ENCODE results near the gene GOLGA6C.
"Not testable (repeated sequence)": the region's sequence is repeated elsewhere in the genome, so short reads cannot be mapped to it uniquely, and the experiment has no call there.

Gene GOLGA6C

DNA sequence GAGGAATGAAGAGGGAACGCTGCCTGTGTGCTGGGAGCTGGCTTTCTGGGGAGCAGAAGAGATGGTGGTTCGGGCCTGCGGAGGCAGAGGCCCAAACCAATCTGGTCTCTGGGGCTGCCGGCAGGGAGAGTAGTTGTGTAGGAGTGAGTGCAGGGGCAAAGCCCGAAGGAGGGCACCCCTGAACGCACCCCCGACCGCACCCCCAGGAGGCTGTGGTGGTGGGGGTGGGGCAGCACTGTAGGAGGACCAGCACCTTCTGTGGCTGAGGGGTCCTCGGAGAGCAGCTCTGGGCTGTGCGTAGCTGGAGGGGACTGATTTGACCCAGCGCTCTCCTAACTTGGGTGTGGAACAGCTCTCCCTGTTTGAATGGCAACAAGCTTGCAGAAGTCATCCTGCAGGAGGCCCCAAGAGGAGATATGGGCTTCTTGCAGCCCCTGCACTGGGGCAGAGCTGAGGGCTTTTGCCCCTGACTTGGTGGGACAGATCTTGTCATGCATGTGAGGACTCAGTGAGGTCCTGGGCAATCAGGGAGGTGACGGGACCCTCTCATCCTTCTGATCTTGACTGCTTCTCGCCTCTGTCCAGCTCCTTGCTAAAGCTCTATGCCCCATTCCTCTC, 30.4 kb upstream of the GOLGA6C start:
- no peak for DNase-seq (ENCODE audit: low spot score)

DNA sequence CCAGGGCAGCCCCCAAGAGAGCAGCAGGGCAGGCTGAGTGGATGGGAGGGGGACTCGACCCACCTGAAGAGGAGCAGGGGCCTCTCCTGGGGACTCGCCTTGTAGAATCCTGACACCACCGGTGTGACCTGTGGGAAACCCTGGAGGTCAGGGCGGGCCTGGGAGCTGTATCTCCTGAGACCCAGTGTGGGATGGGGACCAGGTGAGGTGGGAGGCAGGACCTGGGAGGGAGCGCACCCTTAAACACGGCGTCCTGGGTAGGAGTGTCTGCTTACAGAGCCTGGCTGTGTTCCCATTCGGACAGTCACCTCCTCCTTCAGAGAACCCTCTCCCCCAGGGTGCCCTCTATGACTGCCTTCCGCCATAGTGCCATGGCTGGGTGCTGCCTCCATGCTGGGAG, 29.3 kb upstream of the GOLGA6C start:
- DNase-seq (ENCODE audit: low spot score): no peak

DNA sequence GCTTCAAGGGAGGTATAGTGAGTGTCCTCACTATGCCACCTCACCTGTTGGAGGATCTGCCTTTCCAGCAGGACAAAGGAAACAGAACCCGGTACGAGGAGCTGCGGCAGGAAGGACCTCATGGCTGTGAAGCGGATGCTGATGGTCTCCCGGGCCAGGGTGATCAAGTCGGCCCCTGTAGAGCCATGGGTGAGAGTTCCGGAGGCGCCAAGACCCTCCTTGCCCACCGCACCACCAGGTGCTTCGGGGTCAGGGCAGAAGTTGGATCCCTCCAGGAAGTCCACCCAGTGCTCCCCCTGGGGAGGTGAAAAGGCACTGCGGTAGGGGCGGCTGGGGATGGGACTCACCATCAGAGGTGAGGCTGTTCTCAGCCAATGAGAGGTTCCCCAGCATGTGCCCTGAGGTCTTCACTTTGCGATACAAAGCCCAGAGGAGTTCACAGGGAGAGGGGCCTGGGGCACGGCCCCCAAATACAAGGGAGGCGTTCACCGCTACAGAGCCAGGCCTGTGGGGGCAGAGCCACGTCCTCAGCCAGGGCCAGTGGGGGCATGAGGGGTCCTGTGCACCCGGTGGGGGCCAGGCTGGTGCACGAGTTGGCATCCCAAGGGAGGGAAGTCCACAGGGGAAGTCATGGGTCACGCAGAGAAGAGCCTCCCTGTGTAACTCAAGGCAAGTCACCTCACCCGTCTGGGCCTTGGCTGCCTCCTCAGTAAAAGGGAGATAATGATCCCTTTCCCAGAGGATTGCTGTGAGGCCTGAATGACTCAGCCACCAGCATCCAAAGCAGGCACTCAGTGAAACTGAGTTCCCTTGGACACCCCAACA, 28.7 kb upstream of the GOLGA6C start:
- DNase-seq (ENCODE audit: low spot score): peak; percentile 71

DNA sequence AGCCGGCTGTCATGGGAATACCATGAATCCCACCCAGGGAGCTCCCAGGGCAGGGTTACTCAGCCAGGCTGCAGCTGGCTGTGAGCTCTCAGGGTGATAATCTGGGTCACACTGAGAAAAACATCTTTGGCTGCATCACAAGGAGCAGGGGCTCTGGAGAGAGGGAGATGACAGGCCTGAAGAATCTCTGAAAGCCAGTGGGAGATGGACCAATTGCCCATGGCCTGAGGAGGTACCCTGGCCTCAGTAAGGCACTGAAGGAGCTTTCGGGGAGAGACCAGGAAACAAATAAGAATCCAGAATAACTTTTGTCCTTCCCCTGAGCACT, 28.2 kb upstream of the GOLGA6C start:
- no peak for DNase-seq (ENCODE audit: low spot score)

DNA sequence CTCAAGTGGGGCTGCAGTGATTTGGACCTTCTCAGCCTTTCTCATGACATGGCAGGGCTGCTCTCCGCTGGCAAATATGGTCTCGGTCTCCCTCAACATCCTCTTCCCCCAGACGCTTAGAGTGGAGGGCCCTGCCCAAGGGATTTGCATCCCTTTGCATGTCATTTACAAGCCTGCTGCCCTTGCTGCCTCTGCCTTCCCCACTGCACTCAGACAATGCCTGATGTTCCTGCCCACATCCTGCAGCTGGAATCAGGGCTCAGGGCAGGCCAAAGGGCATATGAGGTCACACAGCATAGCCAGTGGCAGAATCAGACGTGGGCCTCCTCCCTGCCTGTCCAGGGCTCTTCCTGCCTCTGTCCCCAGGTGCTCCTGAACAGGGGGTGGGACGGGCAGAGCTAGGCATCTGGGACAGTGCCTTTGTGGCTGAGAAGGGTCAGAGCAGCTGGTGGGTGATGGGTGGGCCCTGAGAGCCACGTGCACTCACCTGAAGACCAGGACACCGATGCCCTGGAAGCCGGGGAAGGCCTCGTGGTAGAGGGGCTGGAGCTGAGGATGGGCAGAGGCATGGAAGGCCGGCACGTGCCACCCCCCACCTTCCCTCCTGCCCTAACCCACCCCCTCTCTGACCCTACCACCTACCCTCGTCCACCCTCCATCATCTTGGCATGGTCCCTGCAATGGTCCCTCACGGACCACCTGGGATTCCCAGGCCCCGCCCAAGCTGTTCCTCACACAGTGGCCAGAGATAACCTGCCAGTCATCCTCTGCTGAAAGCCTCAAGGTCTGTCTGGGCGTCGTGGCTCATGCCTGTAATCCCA, 27.4 kb upstream of the GOLGA6C start:
- peak; percentile 13 for DNase-seq (ENCODE audit: low spot score)

DNA sequence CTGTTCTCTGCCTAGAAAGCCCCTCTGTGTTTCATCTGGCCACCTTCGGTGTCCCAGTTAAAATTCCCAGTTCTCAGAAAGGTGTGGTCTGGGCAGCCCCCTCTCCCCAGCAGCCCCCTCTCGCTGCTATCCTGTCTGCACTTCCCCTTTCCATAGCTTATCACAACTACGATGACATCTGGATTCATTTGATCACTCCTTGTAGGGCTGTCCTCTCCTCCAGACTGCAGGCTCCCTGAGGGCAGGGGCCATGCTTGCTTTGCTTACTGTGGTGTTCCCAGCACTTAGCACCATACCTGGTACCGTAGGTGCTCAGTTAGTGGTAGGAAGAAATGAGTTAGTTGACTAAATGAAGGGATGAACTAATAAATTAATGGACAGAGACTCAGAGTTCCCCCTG, 26.3 kb upstream of the GOLGA6C start:
- DNase-seq (ENCODE audit: low spot score): no peak

DNA sequence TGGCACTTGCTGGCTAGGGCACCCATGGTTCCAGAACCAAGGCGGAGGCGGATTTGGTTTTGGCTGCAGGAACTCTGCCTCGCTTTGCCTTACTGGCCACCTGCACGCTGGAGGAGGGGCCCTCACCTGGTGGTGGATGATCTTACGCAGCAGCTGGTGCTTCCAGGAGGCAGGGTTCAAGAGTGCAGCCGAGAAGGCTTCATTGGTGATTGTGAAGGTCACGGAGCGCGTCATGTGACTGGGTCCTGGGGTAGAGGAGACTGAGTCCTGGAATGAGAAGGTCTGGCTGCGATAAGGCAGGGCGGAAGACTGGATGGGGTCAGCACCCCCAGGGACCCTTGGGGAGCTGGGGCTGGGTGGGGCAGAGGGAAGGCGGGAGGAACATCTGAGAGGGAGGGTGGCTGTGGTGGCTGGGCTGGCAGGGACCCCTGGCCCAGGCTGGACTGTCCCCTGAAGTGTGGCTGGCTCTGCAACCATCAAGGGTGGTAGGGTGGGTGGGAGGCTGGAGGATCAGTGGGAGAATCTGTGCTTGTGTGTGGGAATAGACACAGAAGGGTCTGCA, 25.8 kb upstream of the GOLGA6C start:
- no peak for DNase-seq (ENCODE audit: low spot score)

DNA sequence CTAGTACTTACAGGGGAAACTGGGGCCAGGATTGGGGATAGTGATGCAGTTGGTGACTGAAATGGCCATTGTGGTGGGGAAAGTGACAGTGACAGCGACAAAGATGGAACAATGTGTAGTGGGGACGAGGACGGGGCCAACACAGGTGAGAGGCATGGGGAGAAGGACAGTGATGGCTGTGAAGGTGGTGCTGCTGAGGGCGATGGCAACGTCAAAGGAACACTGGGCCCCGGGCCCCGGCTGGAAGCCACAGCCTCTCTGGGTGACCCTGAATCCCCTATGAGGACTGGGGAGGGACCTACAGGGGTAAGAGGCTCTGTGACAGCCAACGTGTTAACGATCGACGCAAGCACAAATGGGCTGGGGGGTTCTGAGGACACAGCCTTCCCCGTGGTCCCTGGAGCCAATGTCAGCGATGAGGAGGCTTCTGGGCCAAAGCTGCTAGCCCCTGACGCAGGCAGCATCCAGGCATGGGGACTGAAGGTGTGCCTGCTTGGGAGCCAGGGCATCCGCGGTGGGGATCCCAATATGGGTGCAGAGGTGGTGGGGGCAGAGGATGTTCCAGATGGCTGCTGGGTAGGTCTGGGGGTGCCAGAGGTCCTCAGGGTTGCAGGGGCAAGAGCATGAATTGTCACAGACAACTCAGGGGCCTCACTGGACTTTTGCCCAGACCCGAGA, 25.2 kb upstream of the GOLGA6C start:
- DNase-seq (ENCODE audit: low spot score): no peak

DNA sequence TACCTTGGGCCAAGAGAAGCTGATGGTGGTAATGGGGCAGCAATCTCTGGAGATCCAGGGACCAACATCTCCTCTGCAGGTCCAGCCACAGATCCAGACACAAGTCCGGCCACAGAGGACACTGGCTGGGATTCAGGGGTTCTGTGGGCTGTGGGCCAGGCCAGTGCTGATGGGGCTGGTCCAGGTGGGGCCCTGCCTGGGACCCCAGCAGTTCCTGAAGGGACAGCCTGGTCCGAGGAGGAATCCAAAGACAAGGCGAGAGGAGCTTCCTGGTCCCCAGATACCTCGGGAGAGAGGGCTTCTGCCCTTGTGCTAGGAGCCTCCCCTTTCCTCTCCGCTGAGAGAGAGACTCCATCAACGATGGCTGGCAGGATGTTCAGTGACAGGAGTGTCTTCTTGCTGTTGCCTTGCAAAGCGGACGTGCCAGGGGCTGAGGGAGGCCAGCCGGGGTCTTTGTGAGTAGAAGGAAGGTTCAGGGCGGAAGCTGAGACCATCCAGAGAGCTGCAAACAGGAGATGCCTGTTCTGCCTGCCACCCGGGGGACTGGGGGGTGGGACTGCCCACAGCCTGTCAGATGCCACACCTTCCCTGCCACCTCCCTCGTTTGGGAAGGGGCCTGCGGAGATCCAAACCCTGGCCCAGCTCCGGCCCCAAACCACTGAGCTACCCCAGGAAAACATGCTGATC, 24.5 kb upstream of the GOLGA6C start:
- no peak for DNase-seq (ENCODE audit: low spot score)

DNA sequence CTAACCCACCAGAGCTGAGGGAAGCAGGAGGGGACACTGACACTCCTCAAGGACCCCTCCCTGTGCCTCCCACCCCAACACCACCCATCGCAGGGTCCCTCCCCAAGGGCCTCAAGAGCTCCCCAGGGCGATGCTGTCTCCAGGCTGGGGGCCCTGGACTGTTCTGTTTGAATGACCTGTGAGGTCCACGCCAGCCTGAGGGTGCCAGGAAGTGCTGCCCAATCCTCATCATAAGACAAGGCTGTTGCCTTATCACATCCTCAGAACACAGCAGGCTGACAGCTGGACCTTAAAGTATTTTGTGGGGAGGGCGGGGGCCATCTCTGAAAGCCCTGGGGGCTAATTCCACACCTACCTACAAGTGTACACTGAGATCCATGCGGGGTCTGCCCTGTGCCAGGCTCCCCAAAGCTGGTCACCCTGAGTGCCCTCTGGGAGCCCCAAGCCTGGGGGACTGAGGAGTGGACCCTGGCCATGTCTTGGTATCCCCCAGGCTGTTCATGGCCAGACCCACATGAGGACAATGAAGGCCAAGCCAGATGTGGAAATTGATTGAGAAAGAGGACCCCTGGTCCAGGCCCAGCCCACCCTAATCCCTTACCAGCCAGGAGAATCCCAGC, 23.8 kb upstream of the GOLGA6C start:
- DNase-seq (ENCODE audit: low spot score): no peak

DNA sequence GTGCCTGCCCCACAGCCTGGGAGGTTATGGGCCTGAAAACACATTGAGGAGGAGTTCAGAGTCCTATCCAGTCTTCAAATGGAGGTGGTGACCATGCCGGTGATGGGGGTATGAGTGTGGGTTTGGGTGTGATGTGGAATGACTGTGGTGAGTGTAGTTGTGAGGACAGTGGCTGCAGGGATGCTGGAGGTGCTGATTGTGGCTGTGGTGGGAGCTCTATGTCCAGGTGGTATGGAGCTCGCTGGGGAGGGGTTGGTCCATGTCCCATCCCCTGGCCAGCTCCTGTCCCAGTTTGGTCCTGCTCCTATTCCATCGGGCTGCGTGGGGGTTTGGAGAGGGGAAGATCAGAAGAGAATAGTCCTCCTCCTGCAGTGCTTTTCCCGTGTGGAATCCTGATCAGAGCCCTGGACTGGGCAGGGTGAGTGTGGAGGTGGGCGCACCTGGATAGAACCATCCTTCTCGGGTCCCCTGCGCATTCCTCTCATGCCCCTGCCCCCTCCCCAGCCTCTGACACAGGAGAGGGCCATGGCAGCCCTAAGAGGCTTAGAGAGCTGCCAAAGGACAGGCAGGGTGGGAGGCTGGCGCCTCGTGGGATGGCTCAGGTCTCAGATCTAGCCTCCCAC, 23.0 kb upstream of the GOLGA6C start:
- no peak for DNase-seq (ENCODE audit: low spot score)

DNA sequence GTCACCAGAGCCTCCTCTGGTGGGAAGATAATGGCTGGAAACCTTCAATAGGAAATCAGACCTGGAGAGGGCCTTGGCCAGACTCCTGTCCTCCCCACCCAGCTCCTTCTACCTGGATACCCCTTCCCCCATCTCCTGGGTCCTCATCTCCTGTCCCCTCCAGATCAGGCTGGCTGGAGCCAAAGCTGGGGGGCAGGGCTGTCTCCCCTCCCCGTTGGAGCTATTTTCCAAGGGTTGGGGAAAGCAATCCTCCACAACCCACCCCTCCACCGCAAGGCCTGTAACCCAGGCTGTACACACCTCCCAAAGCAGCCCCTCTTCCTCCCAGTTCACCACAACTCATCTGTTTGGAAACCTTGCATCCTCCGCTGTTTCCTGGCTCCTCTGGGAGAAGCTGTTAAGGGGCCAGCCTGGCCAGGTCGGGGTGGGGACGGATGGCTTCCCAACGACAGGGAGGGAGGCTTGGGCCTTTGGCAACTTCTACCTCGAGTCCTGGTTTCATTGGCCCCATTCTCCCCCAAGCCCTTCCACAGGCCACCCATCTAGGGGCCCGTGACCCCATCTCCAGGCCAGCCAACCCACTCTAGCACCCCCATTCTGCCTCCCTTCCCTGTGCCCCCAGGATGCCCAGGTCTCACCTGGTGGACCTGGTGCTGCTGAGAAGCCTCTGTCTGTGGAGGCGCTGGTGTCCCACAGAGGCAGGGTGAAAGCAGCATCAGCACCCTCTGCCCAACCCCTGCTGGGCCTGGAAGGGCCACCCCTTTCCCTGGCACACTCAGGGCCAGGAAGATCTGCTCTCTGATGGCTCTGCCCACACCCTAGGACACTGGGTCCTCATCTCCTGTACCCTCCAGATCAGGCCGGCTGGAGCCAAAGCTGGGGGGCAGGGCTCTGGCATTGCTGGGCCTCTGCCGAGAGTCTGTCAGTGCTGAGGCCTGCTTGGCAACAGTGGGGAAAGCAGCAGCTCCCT, 22.1 kb upstream of the GOLGA6C start:
- DNase-seq (ENCODE audit: low spot score): no peak

DNA sequence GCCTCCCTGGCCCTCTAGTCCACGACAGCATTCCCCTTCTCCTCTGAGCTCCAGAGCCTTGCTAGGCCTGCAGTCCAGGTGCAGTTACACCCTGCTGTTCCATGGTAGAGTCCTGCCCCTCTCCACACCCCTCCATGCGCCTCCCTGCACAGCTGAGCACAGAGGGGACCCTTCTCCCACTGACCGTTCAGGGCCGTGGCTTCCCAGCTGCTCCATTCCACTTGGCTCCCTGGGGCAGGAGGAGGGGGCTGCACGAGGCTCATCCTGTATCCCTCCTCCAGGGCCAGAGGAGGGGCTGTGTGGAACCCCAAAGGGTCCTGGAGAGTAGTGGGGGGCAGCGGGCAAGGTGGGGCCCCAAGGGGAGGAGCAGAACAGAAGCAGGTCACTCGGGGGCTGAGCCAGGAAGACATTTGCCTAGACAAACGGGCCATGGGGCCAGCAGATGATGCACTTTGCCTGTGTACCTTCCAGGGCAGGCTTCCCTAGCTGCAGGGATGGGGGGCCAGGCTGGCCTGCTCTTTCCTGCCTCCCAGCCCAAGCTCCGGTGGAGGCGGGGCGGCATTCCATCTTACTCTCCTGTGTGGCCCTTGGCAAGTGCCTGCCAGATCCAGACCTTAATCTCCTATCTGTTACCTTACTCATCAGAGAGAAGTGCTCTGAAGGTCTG, 20.7 kb upstream of the GOLGA6C start:
- DNase-seq (ENCODE audit: low spot score): no peak

DNA sequence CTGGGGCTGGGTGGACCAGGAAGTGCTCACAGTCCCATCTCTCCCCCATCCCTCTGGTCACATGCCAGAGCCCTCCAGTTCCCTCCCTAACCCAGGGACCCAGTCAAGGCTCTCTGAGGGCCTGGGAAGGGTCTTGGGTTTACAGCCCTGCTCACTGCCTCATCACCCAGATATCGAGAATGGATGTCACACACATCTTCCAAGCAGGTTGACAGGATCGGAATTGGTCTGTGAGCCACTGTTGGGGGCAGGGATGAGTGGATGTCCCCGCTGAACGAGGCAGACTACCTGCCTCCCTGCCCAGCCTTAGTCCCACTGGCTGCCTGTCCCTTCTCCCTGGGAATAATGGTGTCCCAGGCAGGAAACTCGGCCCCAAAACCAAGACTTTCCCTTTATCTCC, 20.0 kb upstream of the GOLGA6C start:
- no peak for DNase-seq (ENCODE audit: low spot score)

DNA sequence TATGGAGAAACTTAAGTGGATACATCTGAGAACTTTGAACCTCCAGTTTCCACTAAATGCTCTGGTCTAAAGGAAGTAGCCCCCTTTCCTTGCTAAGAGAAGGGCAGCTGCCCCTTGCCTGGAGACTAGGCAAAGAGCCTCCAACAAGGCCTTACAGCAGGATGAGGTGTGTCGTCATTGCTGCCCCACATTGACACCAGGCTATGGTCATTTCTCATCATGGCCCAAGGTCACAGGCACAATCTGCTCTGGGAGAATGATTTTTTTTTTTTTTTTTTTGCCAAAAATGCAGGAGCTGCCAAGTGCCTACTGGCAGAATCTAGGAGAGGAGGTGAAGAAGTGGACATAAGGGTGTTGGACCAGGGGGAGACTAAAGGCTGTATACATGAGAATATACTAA, 12.4 kb upstream of the GOLGA6C start:
- not testable (repeated sequence) for DNase-seq (ENCODE audit: low spot score)

DNA sequence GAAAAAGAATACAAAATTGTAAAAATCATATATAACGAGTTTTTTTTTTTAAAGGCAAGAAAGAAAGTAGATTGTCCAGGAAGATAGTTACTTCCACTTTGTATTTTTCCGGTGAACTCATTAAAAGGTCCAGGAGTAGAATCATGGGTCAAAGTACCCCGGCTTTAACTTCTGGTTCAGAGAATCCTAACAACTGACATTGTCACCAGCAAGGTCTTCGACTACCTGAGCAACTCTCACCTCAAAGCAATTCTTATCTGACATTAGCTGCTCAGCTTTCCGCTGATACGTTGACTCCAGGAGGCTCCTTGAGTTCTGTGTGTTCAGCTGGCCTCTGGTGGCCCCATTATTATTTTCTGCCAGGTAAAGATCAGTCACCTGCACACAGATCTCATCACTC, 9.1 kb upstream of the GOLGA6C start:
- DNase-seq (ENCODE audit: low spot score): not testable (repeated sequence)

DNA sequence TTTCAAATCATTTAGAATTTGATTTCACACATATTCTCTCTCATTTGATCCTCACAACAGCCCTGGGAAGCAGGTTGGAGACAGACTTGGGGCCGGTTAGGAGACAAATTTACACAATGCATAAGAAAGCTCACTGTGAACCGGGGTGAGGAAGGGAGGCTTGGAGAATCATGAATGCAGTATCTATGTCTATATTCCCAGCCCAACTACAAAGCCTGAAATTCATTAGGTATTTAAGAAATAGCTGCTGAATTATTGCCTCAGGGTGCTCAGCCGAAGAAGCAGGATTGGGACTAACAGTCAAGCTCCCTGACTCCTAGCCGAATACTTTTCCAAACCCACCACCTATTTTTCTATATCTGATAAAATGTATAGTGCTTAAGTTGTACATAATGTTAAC, 8.4 kb upstream of the GOLGA6C start:
- no peak for DNase-seq (ENCODE audit: low spot score)

DNA sequence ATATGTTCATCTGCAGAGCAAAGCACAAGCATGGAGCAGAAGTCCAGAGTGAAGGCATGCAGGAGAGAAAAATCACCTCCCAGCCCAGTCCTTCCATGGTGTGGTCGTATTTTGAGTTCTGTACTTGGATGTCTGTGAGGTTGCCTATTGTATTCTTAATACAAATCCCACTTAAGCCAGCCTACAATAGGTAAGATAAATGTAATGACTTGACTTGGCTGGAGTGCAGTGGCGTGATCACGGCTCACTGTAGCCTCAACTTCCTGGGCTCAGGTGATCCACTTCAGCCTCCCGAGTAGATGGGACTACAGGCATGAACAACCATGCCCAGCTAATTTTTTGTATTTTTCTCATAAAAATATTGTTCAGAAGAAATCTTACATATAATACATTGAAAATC, 6.8 kb upstream of the GOLGA6C start:
- not testable (repeated sequence) for DNase-seq (ENCODE audit: low spot score)

DNA sequence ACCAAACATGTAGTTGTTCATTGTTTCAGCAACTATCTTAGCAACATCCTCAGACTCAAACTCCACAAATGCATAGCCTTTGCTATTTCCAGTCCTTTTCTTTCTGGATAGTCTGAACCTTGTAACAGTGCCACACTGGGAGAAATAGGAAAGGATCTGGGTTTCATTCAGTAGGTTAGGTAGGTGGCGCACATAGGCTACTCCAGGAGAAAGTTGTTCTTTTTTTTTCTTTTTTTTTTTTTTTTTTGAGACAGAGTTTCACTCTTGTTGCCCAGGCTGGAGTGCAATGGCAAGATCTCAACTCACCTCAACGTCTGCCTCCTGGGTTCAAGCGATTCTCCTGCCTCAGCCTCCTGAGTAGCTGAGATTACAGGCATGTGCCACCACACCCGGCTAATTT, 5.8 kb upstream of the GOLGA6C start:
- not testable (repeated sequence) for DNase-seq (ENCODE audit: low spot score)

Data from hepatic stellate cell (primary cell).